Inferior parietal cortex (tissue), 1 donor: Measurements from ENCODE around the gene ME1.
A peak's percentile ranks its signal among the peaks of the same experiment; 100 is the strongest.
"Not testable (repeated sequence)": the region's sequence is repeated elsewhere in the genome, so short reads cannot be mapped to it uniquely, and the experiment has no call there.

Experiments used
- DNase-seq: peaks from one replicate; pipeline ENCODE4 v3.0.0-alpha.2; 2016; ENCODE audit errors: extremely low spot score

The ME1 gene

DNA sequence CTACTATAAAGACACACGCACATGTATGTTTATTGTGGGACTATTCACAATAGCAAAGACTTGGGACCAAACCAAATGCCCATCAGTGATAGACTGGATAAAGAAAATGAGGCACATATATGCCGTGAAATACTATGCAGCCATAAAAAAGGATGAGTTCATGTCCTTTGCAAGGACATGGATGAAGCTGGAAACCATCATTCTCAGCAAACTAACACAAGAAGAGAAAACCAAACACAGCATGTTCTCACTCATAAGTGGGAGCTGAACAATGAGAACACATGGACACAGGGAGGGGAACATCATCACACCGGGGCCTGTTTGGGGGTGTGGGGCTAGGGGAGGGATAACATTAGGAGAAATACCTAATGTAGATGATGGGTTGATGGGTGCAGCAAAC lies 174.1 kb downstream of the ME1 start:
- DNase-seq, result not testable (repeated sequence)

GRCh38 chr6:83252719-83253118 lies 178.1 kb downstream of the ME1 start:
- DNase-seq, result no peak

DNA sequence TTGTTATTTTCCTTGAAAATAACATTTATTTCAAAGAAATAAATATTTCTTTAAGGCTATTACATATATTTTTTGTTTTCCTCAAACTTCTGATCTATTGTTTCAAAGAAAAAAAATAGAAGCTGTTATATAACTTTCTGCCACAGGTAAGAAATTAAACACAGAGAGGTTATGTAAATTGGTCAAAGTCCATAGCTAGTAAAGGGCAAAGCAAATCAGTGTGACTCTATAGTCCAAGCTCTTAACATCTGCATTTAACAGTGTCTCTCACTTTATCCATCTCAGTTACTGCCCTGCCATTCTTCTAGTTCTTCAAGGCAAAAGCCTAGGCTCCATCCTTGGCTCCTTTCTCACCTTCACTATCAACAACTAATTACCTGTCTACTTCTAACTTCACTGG lies 180.6 kb downstream of the ME1 start:
- no peak for DNase-seq

GRCh38 chr6:83247471-83247870 lies 183.4 kb downstream of the ME1 start:
- DNase-seq, result no peak

GRCh38 chr6:83231146-83231545 lies 199.7 kb downstream of the ME1 start:
- DNase-seq, result no peak

- no peak for DNase-seq
Measured at GRCh38 chr6:83226517-83226916, 204.3 kb downstream of the ME1 start.

DNA sequence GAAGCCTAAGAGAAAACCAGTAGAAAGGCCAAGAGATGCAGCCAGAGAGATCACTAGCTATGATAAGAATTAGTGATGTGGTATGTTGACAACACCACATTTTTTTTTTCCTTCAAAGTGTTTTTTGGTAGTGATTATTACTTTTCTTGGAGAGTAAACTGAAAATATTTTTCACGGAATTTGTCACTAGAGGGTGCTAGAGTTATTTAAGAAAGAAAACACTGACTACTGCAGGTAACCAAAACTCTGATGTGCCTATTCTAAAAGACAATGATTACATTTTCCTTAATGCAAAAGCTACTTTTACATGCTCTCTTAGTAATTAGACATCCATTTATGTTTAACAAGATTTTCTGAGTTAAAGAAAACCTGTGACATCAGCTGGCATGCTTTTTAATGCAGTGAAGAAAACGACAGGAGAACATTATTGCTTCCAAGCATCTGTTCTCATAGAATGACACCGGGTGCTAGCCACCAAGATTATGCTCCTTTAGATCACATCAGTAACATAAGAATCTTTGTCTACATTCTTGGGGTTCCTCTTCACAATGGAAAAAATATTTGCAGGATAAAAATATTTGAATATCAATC lies 208.9 kb downstream of the ME1 start:
- peak; percentile 76 for DNase-seq

DNA sequence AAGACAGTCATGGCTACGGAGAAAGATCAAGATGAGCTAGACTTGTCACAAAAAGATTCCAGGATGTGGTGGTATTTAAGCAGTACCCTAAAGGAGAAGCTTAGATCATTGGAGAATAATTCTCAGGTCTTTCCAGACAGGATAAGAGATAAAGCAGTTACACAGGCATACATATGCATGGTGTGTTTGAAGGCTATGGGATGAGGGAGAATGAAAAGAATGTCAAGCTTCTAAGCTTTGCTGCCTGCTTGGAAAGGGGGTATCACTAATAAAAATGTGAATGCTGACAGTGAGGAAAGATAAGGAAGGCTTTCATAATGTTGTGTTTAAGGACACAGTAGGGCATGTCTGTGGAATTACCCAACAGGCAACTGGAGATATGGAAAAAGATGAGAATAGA lies 209.6 kb downstream of the ME1 start:
- no peak for DNase-seq

- DNase-seq, result no peak
Measured at GRCh38 chr6:83220121-83220520, 210.7 kb downstream of the ME1 start.

- DNase-seq, result no peak
Measured at GRCh38 chr6:83218646-83219045, 212.2 kb downstream of the ME1 start.

DNA sequence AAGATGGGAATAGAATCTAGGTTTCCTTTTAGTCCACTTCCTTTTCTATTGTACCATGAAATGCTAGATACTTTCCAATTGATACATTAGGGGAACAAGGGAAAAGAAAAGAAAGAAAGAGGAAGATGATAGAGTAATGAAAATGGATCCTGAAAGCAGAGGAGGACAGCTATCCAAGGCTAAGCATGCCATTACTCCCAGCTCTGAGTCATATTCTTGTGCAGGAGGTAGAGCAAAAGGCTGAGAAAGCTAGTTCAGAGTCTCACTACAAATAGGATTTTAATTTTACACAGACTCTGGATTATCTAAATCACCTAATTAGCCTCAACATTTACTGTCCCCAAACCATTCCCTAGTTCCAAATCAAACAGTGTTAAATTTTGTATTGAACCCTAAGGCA lies 214.0 kb downstream of the ME1 start:
- DNase-seq, result no peak

- peak; percentile 88 for DNase-seq
Measured at GRCh38 chr6:83215131-83216047, 215.5 kb downstream of the ME1 start.

GRCh38 chr6:83202031-83202430 lies 228.8 kb downstream of the ME1 start:
- no peak for DNase-seq

DNA sequence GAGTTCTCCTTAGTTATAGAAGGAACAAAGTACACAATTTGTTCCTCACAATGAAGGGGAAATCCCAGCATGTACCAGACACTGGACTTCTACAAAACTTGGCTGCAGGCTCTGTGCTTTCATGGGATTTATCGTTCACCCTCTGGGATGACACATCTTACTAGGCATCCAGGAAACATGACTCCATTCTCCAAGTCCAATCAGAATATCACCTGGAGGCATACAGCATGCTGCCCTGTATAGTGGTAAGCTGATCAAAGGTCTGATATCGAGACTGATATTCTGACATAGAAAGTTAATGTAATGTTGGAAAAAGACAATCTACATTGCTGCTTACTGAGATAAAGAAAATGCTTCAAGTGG lies 231.0 kb downstream of the ME1 start:
- DNase-seq, result no peak

GRCh38 chr6:83199173-83199862 lies 231.5 kb downstream of the ME1 start:
- DNase-seq, result no peak

- no peak for DNase-seq
Measured at GRCh38 chr6:83198486-83199172, 232.2 kb downstream of the ME1 start.

DNA sequence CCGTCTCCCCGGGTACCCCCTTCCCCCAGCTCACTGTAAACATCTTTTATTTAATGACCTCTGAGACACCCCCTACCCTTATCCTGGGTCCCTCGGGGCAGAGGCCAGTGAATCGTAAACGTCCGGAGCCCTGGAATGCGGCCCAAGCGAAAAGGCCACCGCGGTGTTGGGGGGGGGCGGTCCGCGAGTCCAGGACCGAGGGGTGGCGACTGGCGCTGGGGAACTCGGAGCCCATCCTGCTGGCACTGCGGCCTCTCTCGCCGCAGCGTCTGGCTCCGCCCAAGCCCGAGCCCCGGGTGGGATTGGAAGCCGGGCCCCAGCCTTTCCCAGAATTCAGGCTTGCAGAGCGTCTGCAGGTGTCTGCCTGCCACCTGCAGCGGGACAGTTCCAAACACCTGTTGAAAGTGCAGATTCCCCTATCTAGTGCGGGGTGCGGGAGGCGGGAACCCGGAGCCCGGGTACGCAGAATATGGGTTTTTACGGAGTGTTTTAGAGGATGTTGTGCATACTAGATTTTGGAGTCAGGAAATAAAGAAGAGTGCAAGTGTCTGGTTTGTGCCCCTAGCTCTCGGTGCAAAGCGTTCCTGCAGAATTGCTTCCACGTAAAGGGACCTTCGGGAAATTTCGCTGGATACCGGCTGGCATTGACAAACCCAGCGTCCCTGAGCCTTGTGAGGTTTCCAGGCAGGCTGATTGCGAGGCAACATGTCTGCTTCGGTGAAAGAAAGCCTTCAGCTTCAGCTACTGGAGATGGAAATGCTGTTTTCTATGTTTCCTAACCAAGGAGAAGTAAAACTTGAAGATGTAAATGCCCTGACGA lies 236.9 kb downstream of the ME1 start:
- peak; percentile 44 for DNase-seq

DNA sequence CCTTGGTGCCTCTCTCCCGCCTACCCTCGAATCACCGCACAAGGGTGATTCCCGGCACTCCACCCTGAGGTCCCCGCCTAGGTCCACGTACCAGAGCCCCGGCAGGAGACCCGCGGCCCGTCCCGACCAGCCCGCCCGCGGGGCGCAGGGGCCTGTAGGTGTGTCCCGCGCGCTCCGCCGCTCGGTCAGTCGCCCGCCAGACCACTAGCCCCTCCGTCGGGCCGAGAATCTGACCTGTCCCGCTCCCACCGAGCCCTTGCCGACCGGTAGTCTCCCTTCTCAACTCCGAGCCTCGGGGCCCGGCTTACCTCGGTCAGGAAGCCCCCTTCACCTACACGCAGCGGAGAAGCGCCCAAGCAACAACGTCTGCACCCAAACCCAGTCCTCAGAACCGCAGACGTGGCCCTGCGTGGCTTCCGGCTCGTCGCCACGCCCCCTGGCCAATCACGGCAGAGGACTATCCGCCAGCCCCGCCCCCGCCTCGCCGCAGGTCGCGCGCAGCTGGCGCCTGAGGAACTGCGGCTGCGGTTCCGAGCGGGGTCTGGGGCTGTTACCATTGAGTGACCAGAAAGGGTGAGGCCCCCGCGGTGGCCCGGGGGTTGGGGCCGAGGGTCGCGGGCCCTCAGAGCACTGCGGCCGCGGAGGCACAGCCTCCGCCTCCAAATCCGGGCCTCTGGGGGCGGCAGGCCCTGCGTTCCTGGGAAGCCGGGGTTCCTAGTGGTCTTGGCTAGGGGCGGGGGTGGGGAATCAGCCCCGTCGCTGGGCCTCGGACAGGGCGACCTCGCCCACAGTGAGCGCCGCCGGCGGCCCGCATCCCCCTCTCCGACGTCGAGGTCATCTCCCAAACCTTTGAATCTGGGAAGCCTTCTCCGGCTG lies 237.7 kb downstream of the ME1 start, which contains the start of the genes PGM3 and RWDD2A:
Gene PGM3, minus strand, starts transcription at position 395 of the 876 bp plus-strand sequence. CDS start 2,253 bp downstream, outside the sequence.
Gene RWDD2A, plus strand, starts transcription at position 487 of the 876 bp plus-strand sequence. CDS start 1,095 bp downstream, outside the sequence.
- peak; percentile 90 for DNase-seq

DNA sequence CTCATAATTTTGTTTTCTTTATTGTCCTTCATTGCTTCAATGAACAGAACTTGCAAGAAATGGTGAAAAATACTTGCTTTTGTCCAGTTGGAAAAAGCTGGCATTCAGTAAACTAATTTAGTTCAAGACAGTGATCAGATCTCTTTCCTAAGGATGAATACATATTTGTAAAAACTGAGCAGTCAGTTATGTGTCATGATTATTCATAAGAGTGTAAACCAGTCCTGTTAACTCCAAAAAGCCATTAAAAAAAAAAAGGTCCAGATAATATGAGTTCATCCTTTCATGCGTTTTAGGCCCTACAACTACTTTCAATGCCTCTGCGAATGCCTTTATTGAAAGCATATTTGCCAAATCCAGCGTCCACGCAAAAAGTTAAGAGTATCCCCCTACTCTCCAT lies 238.4 kb downstream of the ME1 start:
- no peak for DNase-seq

GRCh38 chr6:83191974-83192373 lies 238.9 kb downstream of the ME1 start:
- not testable (repeated sequence) for DNase-seq
